H1 (cell line): Measurements from ENCODE around the gene ACTC1. TPM values are rescaled to one million over a fixed set of nuclear protein-coding genes. Genes with fewer than 3 reads are reported as not detected.
A peak's percentile ranks its signal among the peaks of the same experiment; 100 is the strongest.

Experiments
- CTCF ChIA-PET: fragments of 300-600 bp; sonication (Branson Sonifier 250); formaldehyde crosslinking; loops from one replicate; lab custom pipeline; 2021; ENCODE audit not compliant: partially characterized antibody; lab: Charles Lee
- POLR2A ChIA-PET: fragments of 300-600 bp; sonication (Branson Sonifier 250); formaldehyde crosslinking; loops from one replicate; lab custom pipeline; 2021; ENCODE audit warnings: inconsistent platforms; ENCODE audit not compliant: partially characterized antibody; lab: Charles Lee
- DNase-seq, 2 experiments: peaks; one replicate each; pipeline versions ENCODE4 v3.0.0 to v3.0.0-alpha.2; 2010 to 2022; ENCODE audit warnings: low spot score in 2 of 2, low read depth in 1 of 2, mixed read lengths in 1 of 2
- FAIRE-seq: peaks from 2 replicates; lab custom pipeline; 2011; peaks lifted over from hg19 to GRCh38; lab: Jason Lieb, UNC
- H2AFZ ChIP-seq: 2 replicates; pipeline ENCODE4 v1.8.1; 2012; ENCODE audit warnings: low read length, inconsistent platforms
- H2AK5ac ChIP-seq: 2 replicates; pipeline ENCODE4 v1.6.1; 2013; ENCODE audit warnings: low read depth, low read length
- H2BK120ac ChIP-seq: replicated peaks from 2 replicates; pipeline ENCODE3; 2013; ENCODE audit warnings: low read depth, low read length, inconsistent platforms
- H2BK12ac ChIP-seq: 2 replicates; pipeline ENCODE4 v1.6.1; 2013; ENCODE audit warnings: low read depth, low read length
- H2BK15ac ChIP-seq: 2 replicates; pipeline ENCODE4 v1.6.1; 2013; ENCODE audit warnings: low read length
- H2BK20ac ChIP-seq: 2 replicates; pipeline ENCODE4 v1.6.1; 2013; ENCODE audit warnings: low read length
- H2BK5ac ChIP-seq: 2 replicates; pipeline ENCODE4 v1.6.1; 2013; ENCODE audit warnings: low read depth, low read length
- H3K14ac ChIP-seq: 2 replicates; pipeline ENCODE4 v1.6.1; 2013; ENCODE audit warnings: inconsistent platforms; ENCODE audit not compliant: insufficient read length
- H3K18ac ChIP-seq: 2 replicates; pipeline ENCODE4 v1.6.1; 2013; ENCODE audit warnings: low read length; ENCODE audit errors: extremely low read depth
- H3K23ac ChIP-seq: 2 replicates; pipeline ENCODE4 v1.6.1; 2013; ENCODE audit warnings: inconsistent platforms; ENCODE audit not compliant: insufficient read length
- H3K23me2 ChIP-seq: 2 replicates; pipeline ENCODE4 v1.6.1; 2013; ENCODE audit warnings: low read depth, low read length
- H3K27ac ChIP-seq: 2 replicates; pipeline ENCODE4 v1.6.1; 2011; ENCODE audit warnings: low read depth, low read length, inconsistent platforms
- H3K27me3 ChIP-seq, 4 experiments: replicated peaks in 1 of 4; 1 replicate in 1 of 4; 2 replicates in 3 of 4; pipeline versions ENCODE4 v1.6.1 to v1.8.1; 2011 to 2013; ENCODE audit warnings: low read length in 3 of 4, mild to moderate bottlenecking in 3 of 4, inconsistent platforms in 2 of 4, mixed read lengths in 2 of 4, moderate library complexity in 1 of 4; ENCODE audit not compliant: control insufficient read depth in 3 of 4, insufficient read depth in 3 of 4; ENCODE audit errors: extremely low read depth in 1 of 4
- H3K36me3 ChIP-seq, 4 experiments: 2 replicates each; pipeline versions ENCODE4 v1.6.1 to v1.8.1; 2011 to 2013; ENCODE audit warnings: mild to moderate bottlenecking in 4 of 4, low read length in 3 of 4, moderate library complexity in 2 of 4, control low read depth in 1 of 4, inconsistent platforms in 1 of 4; ENCODE audit not compliant: insufficient read depth in 4 of 4, control insufficient read depth in 2 of 4
- H3K4ac ChIP-seq: replicated peaks from 2 replicates; pipeline ENCODE3; 2013; ENCODE audit warnings: low read length, low read depth, mixed read lengths, inconsistent platforms; ENCODE audit not compliant: insufficient read length
- H3K4me1 ChIP-seq, 4 experiments: replicated peaks in 1 of 4; 1 replicate in 1 of 4; 2 replicates in 3 of 4; pipeline versions ENCODE4 v1.6.1 to v1.8.1; 2011 to 2013; ENCODE audit warnings: low read length in 3 of 4, inconsistent platforms in 2 of 4, mixed read lengths in 1 of 4; ENCODE audit not compliant: insufficient read depth in 4 of 4, control insufficient read depth in 3 of 4
- H3K4me2 ChIP-seq, 2 experiments: 2 replicates each; pipeline versions ENCODE4 v1.6.1 to v1.8.1; 2011 to 2013; ENCODE audit warnings: low read depth in 2 of 2, low read length in 2 of 2, control low read depth in 1 of 2, inconsistent platforms in 1 of 2, mild to moderate bottlenecking in 1 of 2; ENCODE audit not compliant: insufficient read depth in 1 of 2
- H3K4me3 ChIP-seq, 4 experiments: fragments of 200-600, 300-600 bp in 1 of 4; sonication (generic), shearing (Covaris generic), sonication (Bioruptor Twin) in 1 of 4; 2 replicates each; pipeline versions ENCODE4 v1.5.1 to v1.8.1; 2011 to 2016; ENCODE audit warnings: low read length in 4 of 4, low read depth in 3 of 4, control low read depth in 2 of 4, inconsistent platforms in 2 of 4, mild to moderate bottlenecking in 2 of 4, mixed read lengths in 1 of 4, moderate library complexity in 1 of 4; ENCODE audit not compliant: insufficient read depth in 2 of 4; ENCODE audit errors: extremely low read depth in 1 of 4
- H3K56ac ChIP-seq: replicated peaks from 2 replicates; pipeline ENCODE3; 2013; ENCODE audit warnings: low read depth, mild to moderate bottlenecking, mixed read lengths, low read length, inconsistent platforms; ENCODE audit not compliant: insufficient read length
- H3K79me1 ChIP-seq: 2 replicates; pipeline ENCODE4 v1.6.1; 2013; ENCODE audit warnings: low read depth, low read length, control low read depth
- H3K79me2 ChIP-seq, 2 experiments: 2 replicates each; pipeline versions ENCODE4 v1.6.1 to v1.8.1; 2012 to 2013; ENCODE audit warnings: low read length in 2 of 2, mild to moderate bottlenecking in 2 of 2, inconsistent platforms in 1 of 2; ENCODE audit not compliant: insufficient read depth in 2 of 2, control insufficient read depth in 1 of 2
- H3K9ac ChIP-seq, 4 experiments: replicated peaks in 1 of 4; 1 replicate in 1 of 4; 2 replicates in 3 of 4; pipeline versions ENCODE4 v1.6.1 to v1.8.1; 2011 to 2013; ENCODE audit warnings: low read depth in 3 of 4, low read length in 3 of 4, control low read depth in 2 of 4, mild to moderate bottlenecking in 2 of 4, moderate library complexity in 2 of 4, inconsistent platforms in 1 of 4; ENCODE audit errors: extremely low read depth in 1 of 4
- H3K9me3 ChIP-seq, 2 experiments: 2 replicates each; pipeline versions ENCODE4 v1.6.1 to v1.8.1; 2012 to 2013; ENCODE audit warnings: mild to moderate bottlenecking in 2 of 2, moderate library complexity in 2 of 2, control low read depth in 1 of 2, inconsistent platforms in 1 of 2, low read depth in 1 of 2, low read length in 1 of 2, mixed read lengths in 1 of 2; ENCODE audit not compliant: insufficient read depth in 2 of 2
- H4K20me1 ChIP-seq, 2 experiments: replicated peaks in 1 of 2; 2 replicates each; pipeline versions ENCODE3 to v1.8.1; 2011 to 2013; ENCODE audit warnings: inconsistent platforms in 2 of 2, low read length in 2 of 2, mild to moderate bottlenecking in 1 of 2; ENCODE audit not compliant: insufficient read depth in 2 of 2, control insufficient read depth in 1 of 2
- H4K5ac ChIP-seq: 2 replicates; pipeline ENCODE4 v1.6.1; 2013; ENCODE audit warnings: low read length, low read depth, mixed read lengths, inconsistent platforms; ENCODE audit not compliant: insufficient read length
- H4K8ac ChIP-seq: 2 replicates; pipeline ENCODE4 v1.8.0; 2013; ENCODE audit warnings: mild to moderate bottlenecking, moderate library complexity, low read length, inconsistent platforms; ENCODE audit not compliant: insufficient read depth; ENCODE audit errors: extremely low read depth
- H4K91ac ChIP-seq: replicated peaks from 2 replicates; pipeline ENCODE3; 2013; ENCODE audit warnings: low read length, mixed read lengths, inconsistent platforms; ENCODE audit not compliant: insufficient read length
- BCL11A ChIP-seq, 2 experiments: IDR thresholded peaks; one replicate each; pipeline ENCODE4 v1.6.1; 2011; ENCODE audit warnings: low read depth in 2 of 2, low read length in 2 of 2, mild to moderate bottlenecking in 2 of 2
- EP300 ChIP-seq, 2 experiments: IDR thresholded peaks; 1 replicate in 1 of 2; 2 replicates in 1 of 2; pipeline ENCODE4 v1.6.1; 2011 to 2012; ENCODE audit warnings: low read depth in 2 of 2, low read length in 2 of 2, mild to moderate bottlenecking in 2 of 2, borderline replicate concordance in 1 of 2, inconsistent platforms in 1 of 2, moderate library complexity in 1 of 2
- JUND ChIP-seq: IDR thresholded peaks from 2 replicates; pipeline ENCODE4 v1.6.1; 2011; ENCODE audit warnings: mild to moderate bottlenecking, improper control_type of control experiment, low read length
- KDM4A ChIP-seq: IDR thresholded peaks from one replicate; pipeline ENCODE4 v1.7.1; 2012; ENCODE audit warnings: low read depth, mild to moderate bottlenecking, moderate library complexity, low read length, inconsistent platforms; ENCODE audit not compliant: severe bottlenecking
- POU5F1 ChIP-seq: IDR thresholded peaks from 2 replicates; pipeline ENCODE4 v1.6.1; 2011; ENCODE audit warnings: low read depth, mild to moderate bottlenecking, low read length, moderate library complexity
- SRF ChIP-seq: IDR thresholded peaks from 2 replicates; pipeline ENCODE4 v1.6.1; 2011; ENCODE audit warnings: mild to moderate bottlenecking, low read depth, low read length, moderate library complexity
- TCF12 ChIP-seq: IDR thresholded peaks from 2 replicates; pipeline ENCODE4 v1.6.1; 2011; ENCODE audit warnings: low read depth, mild to moderate bottlenecking, low read length
- WGBS, 2 experiments: shearing (Covaris generic) in 1 of 2; methylation state at CpG; one replicate each; pipeline versions ENCODE4 v1.1.6 to v1.1.7; 2013 to 2015; ENCODE audit warnings: low lambda C conversion rate in 2 of 2, mixed read lengths in 2 of 2, inconsistent platforms in 1 of 2, low coverage in 1 of 2, missing lambda C conversion rate in 1 of 2; ENCODE audit not compliant: insufficient replicate concordance in 2 of 2, insufficient coverage in 1 of 2, insufficient read length in 1 of 2; ENCODE audit errors: extremely low coverage in 1 of 2, missing lambda C conversion rate in 1 of 2; 5-methylcytosine and 5-hydroxymethylcytosine counted together
- long read RNA-seq, 2 experiments: library from RNA in 1 of 2; library from capped mRNA in 1 of 2; stranded (forward); transcript quantifications; one replicate each; pipeline ENCODE4 v2.0.0, GENCODE V29; 2021; ENCODE audit warnings: inconsistent platforms in 1 of 2
- polyA minus RNA-seq, 3 experiments: library from RNA; depleted of rRNA, polyadenylated mRNA; stranded (reverse); fragments of >200 nt; gene quantifications; 1 replicate in 2 of 3; 2 replicates in 1 of 3; pipeline ENCODE4 v1.2.3, GENCODE V29; 2011
- polyA plus RNA-seq, 7 experiments: library from polyadenylated mRNA; depleted of rRNA in 3 of 7; stranded (reverse) in 5 of 7; unstranded in 2 of 7; fragments of >200 nt in 5 of 7; fragments of 200-250 nt in 2 of 7; gene quantifications; 1 replicate in 5 of 7; 2 replicates in 1 of 7; 4 replicates in 1 of 7; pipeline versions ENCODE4 v1.2.1 to v1.2.3, GENCODE V29; 2011 to 2013; ENCODE audit warnings: missing spikeins in 2 of 7, mixed read lengths in 2 of 7
- total RNA-seq: library from RNA; stranded (reverse); fragmentation: NEBNext Ultra II Directional; extraction: Animal tissue kit (Norgen Biotek cat#: 25700); gene quantifications from 2 replicates; pipeline ENCODE4 v1.2.1, GENCODE V29; 2021

ACTC1 gene
- 86.2 and 90.0 TPM in 2 replicates for total RNA-seq
- 33.0 and 37.6 TPM in 2 replicates for polyA plus RNA-seq (2011; rRNA removed)
- polyA plus RNA-seq (2011; cell fraction: cytosol; rRNA removed): 23.8 TPM
- polyA plus RNA-seq (2011; cell fraction: nucleus; rRNA removed): 25.5 TPM
- 47.2 to 73.4 TPM (median 59.6 TPM) in 4 replicates for polyA plus RNA-seq (2012, experiment 1 of 2)
- polyA plus RNA-seq (2012, experiment 2 of 2): 71.8 TPM
- polyA plus RNA-seq (2013, experiment 1 of 2): 14.5 TPM
- polyA plus RNA-seq (2013, experiment 2 of 2): 15.4 TPM
- polyA minus RNA-seq (2011; rRNA and poly(A)+ RNA removed): 44.1 and 45.6 TPM in 2 replicates
- polyA minus RNA-seq (2011; cell fraction: cytosol; rRNA and poly(A)+ RNA removed): 16.4 TPM
- 20.7 TPM for polyA minus RNA-seq (2011; cell fraction: nucleus; rRNA and poly(A)+ RNA removed)
- long read RNA-seq, experiment 1, transcript ACTC1-201 (7 exons, 3,694 nt): major isoform, 46 of 97 reads
- long read RNA-seq, experiment 1, partial matches to known transcripts: 47 of 97 reads
- long read RNA-seq, experiment 1, other reads (novel, unspliced or antisense): 3 of 97 reads
- long read RNA-seq, experiment 2, transcript ACTC1-201 (7 exons, 3,694 nt): major isoform, 23 of 26 reads
- long read RNA-seq, experiment 2, partial matches to known transcripts: 3 of 26 reads
- long read RNA-seq, experiment 2, other reads (novel, unspliced or antisense): 0 of 26 reads

- Histone ChIP-seq H2BK5ac (peak within 1 kb of the TSS; percentile 26; the same call in 1 of the 2 replicates), H3K9me3 (no peaks in the 10 kb centered on the region), H4K8ac (peak within 1 kb of the TSS; percentile 88; the same call in 1 of the 2 replicates), H3K9ac (peak within 1 kb of the TSS in 3 of 4 experiments; percentile 34 to 46 (median 34); a peak in 5 of 7 replicates), H3K27ac (no peak within 1 kb of the TSS), H3K36me3 (peaks cover 0 to 14% (median 0%) of the 10 kb centered on the region in 4 experiments; a peak in 2 of 8 replicates), H3K4me3 (peak within 1 kb of the TSS; percentile 33 to 69 (median 46)), H3K4ac (no peak within 1 kb of the TSS), H3K4me1 (peaks cover 4 to 14% (median 8%) of the 10 kb centered on the region in 4 experiments; a peak in 6 of 7 replicates), H3K79me1 (no peaks in the 10 kb centered on the region), H3K14ac (no peak within 1 kb of the TSS), H2BK120ac (no peak within 1 kb of the TSS), H3K4me2 (peak within 1 kb of the TSS; percentile 66 to 73), H3K56ac (no peak within 1 kb of the TSS), H4K20me1 (no peaks in the 10 kb centered on the region), H4K5ac (peak within 1 kb of the TSS; percentile 42), H2BK15ac (peak within 1 kb of the TSS; percentile 22; the same call in 1 of the 2 replicates), H3K23ac (no peak within 1 kb of the TSS), H2BK20ac (no peak within 1 kb of the TSS; the same call in 1 of the 2 replicates), H4K91ac (no peak within 1 kb of the TSS), H3K18ac (peak within 1 kb of the TSS; percentile 51), H2BK12ac (peak within 1 kb of the TSS; percentile 68), H2AFZ (peak within 1 kb of the TSS; percentile 92), H3K23me2 (peaks cover 2% of the 10 kb centered on the region; the same call in 1 of the 2 replicates), H3K79me2 (no peaks in the 10 kb centered on the region), H3K27me3 (peaks cover 2 to 28% (median 15%) of the 10 kb centered on the region in 4 experiments; a peak in 6 of 7 replicates), H2AK5ac (no peak within 1 kb of the TSS)
- WGBS, 2 experiments: 9% methylated on average over 42 of the region's 44 CpGs; no CpG with 5 or more reads in 1 of the 2 experiments
- POLR2A ChIA-PET: interaction anchor here (0.9 to 1.4 kb wide), 6 partner anchors 9 to 55 kb away, joined by 3 to 6 read pairs (median 4); no protein-coding TSS in a partner anchor
- DNase-seq (peak; percentile 47 to 82), FAIRE-seq (no peak)
- CTCF ChIA-PET: interaction anchor here (0.8 to 0.9 kb wide), 2 partner anchors 22 to 562 kb away, joined by 3 read pairs; no protein-coding TSS in a partner anchor
- TF ChIP-seq SRF: peak; percentile 70; the same call in 1 of the 2 replicates
- TF ChIP-seq POU5F1: no peak
- no peak for TF ChIP-seq EP300 (IDR thresholded peaks at IDR 0.05; ENCODE audit: borderline replicate concordance in 1 of 2, low read depth in 2 of 2, low read length in 2 of 2)
- peak; percentile 28 for TF ChIP-seq KDM4A
- TF ChIP-seq JUND: 0 out of 2 replicates have a peak, but pooled peaks have one; percentile 5
- TF ChIP-seq TCF12: no peak
- TF ChIP-seq BCL11A (IDR thresholded peaks at IDR 0.05; ENCODE audit: low read depth in 2 of 2, low read length in 2 of 2): no peak
Observed at GRCh38 chr15:34795267-34796081, at the start of gene ACTC1. Gene ACTC1 (minus strand): TSS chr15:34795549. CDS start chr15:34794808, 741 bp downstream.
